HCT116 (cell line): ENCODE data around the gene ZNF367. TPM values are rescaled to one million over a fixed set of nuclear protein-coding genes. Genes with fewer than 3 reads are reported as not detected.

ENCODE experiments used
- ATAC-seq: fragments of 200-7000 bp; cut with Tn5 transposase; 2 replicates; pipeline ENCODE4 v1.9.1; 2020; ENCODE audit warnings: mild to moderate bottlenecking, moderate library complexity
- BruUV-seq: library from RNA; stranded (reverse); fragments of 400-500 nt; replicated peaks from 2 replicates; lab custom pipeline; 2021; lab: Mats Ljungman, UMichigan
- CTCF ChIA-PET: fragments of 300-600 bp; sonication (Branson Sonifier 250); formaldehyde crosslinking; loops from one replicate; lab custom pipeline; 2021; ENCODE audit warnings: antibody characterized with exemption; lab: Charles Lee
- POLR2A ChIA-PET: fragments of 300-600, 350-600 bp; sonication (Branson Sonifier 250); formaldehyde crosslinking; loops from one replicate; lab custom pipeline; 2021; ENCODE audit warnings: antibody characterized with exemption; lab: Charles Lee
- RAD21 ChIA-PET, 2 experiments: fragments of 300-600 bp; sonication (Branson Sonifier 250); formaldehyde crosslinking; loops; one replicate each; lab custom pipeline; 2023; ENCODE audit warnings: low total read pairs in 2 of 2; ENCODE audit not compliant: uncharacterized antibody in 2 of 2, unreplicated experiment in 2 of 2, low non-redundant PET in 1 of 2; lab: Charles Lee
- DNase-seq: peaks from one replicate; pipeline ENCODE4 v3.0.0-alpha.2; 2010; ENCODE audit warnings: low read depth, low spot score
- H2AFZ ChIP-seq: fragments of 200-600 bp; shearing (Covaris generic), sonication (generic); 2 replicates; pipeline ENCODE4 v1.6.1; 2017; ENCODE audit warnings: low read depth, mixed run types, mixed read lengths, antibody characterized with exemption, low read length; ENCODE audit not compliant: poor library complexity, severe bottlenecking
- H3K27ac ChIP-seq: 2 replicates; pipeline ENCODE4 v1.5.1; 2012; ENCODE audit warnings: low read depth, low read length
- H3K27me3 ChIP-seq: fragments of 200-600 bp; sonication (generic); 2 replicates; pipeline ENCODE4 v1.6.1; 2016; ENCODE audit warnings: mixed run types, low read length, mixed read lengths; ENCODE audit not compliant: insufficient read depth
- H3K36me3 ChIP-seq, 2 experiments: fragments of 200-500 bp in 1 of 2; fragments of 200-600 bp in 1 of 2; sonication (Bioruptor generic) in 1 of 2; sonication (generic) in 1 of 2; 2 replicates each; pipeline versions ENCODE4 v1.5.1 to v1.6.1; 2014 to 2016; ENCODE audit warnings: low read length in 2 of 2, inconsistent platforms in 1 of 2, mixed read lengths in 1 of 2, mixed run types in 1 of 2; ENCODE audit not compliant: insufficient read depth in 2 of 2, control insufficient read depth in 1 of 2
- H3K4me1 ChIP-seq, 2 experiments: fragments of 200-600 bp in 1 of 2; sonication (generic) in 1 of 2; 2 replicates each; pipeline versions ENCODE4 v1.5.1 to v1.6.1; 2012 to 2017; ENCODE audit warnings: low read length in 2 of 2, inconsistent platforms in 1 of 2, mild to moderate bottlenecking in 1 of 2, mixed read lengths in 1 of 2, mixed run types in 1 of 2, moderate library complexity in 1 of 2; ENCODE audit not compliant: insufficient read depth in 2 of 2, control insufficient read depth in 1 of 2
- H3K4me2 ChIP-seq: fragments of 200-600 bp; sonication (generic); 2 replicates; pipeline ENCODE4 v1.6.1; 2017; ENCODE audit warnings: mixed run types, low read length, mixed read lengths
- H3K4me3 ChIP-seq, 2 experiments: fragments of 200-600 bp in 1 of 2; sonication (generic) in 1 of 2; replicated peaks in 1 of 2; 2 replicates each; pipeline ENCODE4 v1.5.1; 2011 to 2016; ENCODE audit warnings: low read length in 2 of 2, control low read depth in 1 of 2, low read depth in 1 of 2, mild to moderate bottlenecking in 1 of 2, mixed read lengths in 1 of 2, mixed run types in 1 of 2
- H3K79me2 ChIP-seq: fragments of 200-600 bp; sonication (generic); 2 replicates; pipeline ENCODE4 v1.6.1; 2017; ENCODE audit warnings: mild to moderate bottlenecking, mixed run types, low read length, moderate library complexity, mixed read lengths; ENCODE audit not compliant: insufficient read depth
- H3K9ac ChIP-seq: fragments of 200-600 bp; sonication (generic); 2 replicates; pipeline ENCODE4 v1.6.1; 2016; ENCODE audit warnings: low read length, mixed read lengths
- H3K9me2 ChIP-seq: fragments of 200-600 bp; sonication (generic), shearing (Covaris generic); 2 replicates; pipeline ENCODE4 v1.6.1; 2017; ENCODE audit warnings: mixed run types, mild to moderate bottlenecking, moderate library complexity; ENCODE audit not compliant: insufficient read depth
- H3K9me3 ChIP-seq, 2 experiments: fragments of 200-500 bp in 1 of 2; fragments of 200-600 bp in 1 of 2; sonication (Bioruptor generic) in 1 of 2; sonication (generic) in 1 of 2; 2 replicates each; pipeline ENCODE4 v1.6.1; 2014 to 2017; ENCODE audit warnings: low read length in 2 of 2, mixed read lengths in 2 of 2, inconsistent platforms in 1 of 2, low read depth in 1 of 2, mild to moderate bottlenecking in 1 of 2, mixed run types in 1 of 2, moderate library complexity in 1 of 2; ENCODE audit not compliant: control insufficient read depth in 1 of 2, insufficient read depth in 1 of 2
- H4K20me1 ChIP-seq: fragments of 200-600 bp; sonication (generic), shearing (Covaris generic); 2 replicates; pipeline ENCODE4 v1.6.1; 2017; ENCODE audit warnings: mixed run types, mild to moderate bottlenecking, moderate library complexity; ENCODE audit not compliant: insufficient read depth
- CEBPB ChIP-seq: IDR thresholded peaks from 2 replicates; pipeline ENCODE4 v1.6.1; 2012; ENCODE audit warnings: low read depth
- EGR1 ChIP-seq: IDR thresholded peaks from 2 replicates; pipeline ENCODE4 v1.6.1; 2012; ENCODE audit warnings: low read depth
- FOSL1 ChIP-seq: IDR thresholded peaks from 2 replicates; pipeline ENCODE4 v1.6.1; 2012; ENCODE audit warnings: low read depth
- JUND ChIP-seq: IDR thresholded peaks from 2 replicates; pipeline ENCODE4 v1.6.1; 2012
- SP1 ChIP-seq: IDR thresholded peaks from 2 replicates; pipeline ENCODE4 v1.6.1; 2012; ENCODE audit warnings: low read depth
- SRF ChIP-seq: IDR thresholded peaks from 2 replicates; pipeline ENCODE4 v1.6.1; 2012; ENCODE audit warnings: low read depth
- TCF7L2 ChIP-seq: IDR thresholded peaks from 2 replicates; pipeline ENCODE4 v1.7.0; 2011; ENCODE audit warnings: borderline replicate concordance, inconsistent platforms; ENCODE audit not compliant: insufficient read depth, insufficient read length; ENCODE audit errors: extremely low read depth
- ZFX ChIP-seq: fragments of 450-650 bp; IDR thresholded peaks from 2 replicates; pipeline ENCODE4 v1.6.1; 2017
- intact Hi-C: fragments of 100-400 bp; cut with micrococcal nuclease; formaldehyde crosslinking; loops from 2 replicates; pipeline ENCODE4 v1.10.0; 2022
- total RNA-seq: library from RNA; stranded (reverse); gene quantifications from one replicate; pipeline ENCODE4 v1.2.1, GENCODE V29; 2021; ENCODE audit not compliant: unreplicated experiment
- TF ChIP-seq, protein P1 (sequence below): IDR thresholded peaks from 2 replicates; pipeline ENCODE4 v1.6.1; 2012

Gene ZNF367
- total RNA-seq, 1 experiment from 2014 or later, result 18.1 TPM

DNA sequence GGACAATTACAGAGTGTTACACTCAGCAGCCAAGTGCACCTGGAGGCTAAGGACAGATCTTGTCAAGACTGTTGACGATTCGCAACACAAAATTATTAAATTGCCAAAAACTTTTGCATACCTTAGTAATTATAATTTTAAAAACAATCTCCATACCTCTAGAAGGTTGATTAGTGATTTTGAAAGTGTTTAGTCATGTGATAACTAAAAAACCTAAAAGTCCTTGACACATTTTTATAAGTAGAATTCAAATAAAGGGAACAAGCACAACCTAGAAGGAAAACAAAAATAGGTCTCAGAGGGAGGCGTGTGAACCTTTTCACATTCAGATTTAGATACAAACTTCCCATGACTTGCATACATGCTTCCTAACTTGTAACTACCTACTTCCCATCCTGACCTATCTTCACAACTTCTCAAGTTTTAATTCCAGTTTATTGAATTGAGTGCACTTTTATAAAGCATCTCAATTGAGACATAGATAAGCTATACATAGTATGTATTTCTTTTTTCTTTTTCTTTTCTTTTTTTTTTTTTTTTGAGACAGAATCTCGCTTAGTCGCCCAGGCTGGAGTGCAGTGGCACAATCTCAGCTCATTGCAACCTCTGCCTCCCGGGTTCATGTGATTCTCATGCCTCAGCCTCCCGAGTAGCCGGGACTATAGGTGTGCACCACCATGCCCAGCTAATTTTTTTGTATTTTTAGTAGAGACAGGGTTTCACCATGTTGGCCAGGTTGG is 5.8 kb downstream of the ZNF367 start:
- Histone ChIP-seq H3K9me2 (no peaks in the 10 kb centered on the region), H3K27ac (no peak overlapping the region), H3K4me1 (peaks cover 2 to 10% of the 10 kb centered on the region in 2 experiments; a peak in 2 of 4 replicates), H3K4me2 (no peak overlapping the region), H4K20me1 (peaks cover 7% of the 10 kb centered on the region; the same call in 1 of the 2 replicates), H3K9me3 (no peaks in the 10 kb centered on the region), H3K27me3 (no peaks in the 10 kb centered on the region), H2AFZ (no peak overlapping the region), H3K36me3 (no peaks in the 10 kb centered on the region; a peak in 1 of 4 replicates), H3K79me2 (peaks cover 90% of the 10 kb centered on the region), H3K9ac (no peak overlapping the region), H3K4me3 (no peak overlapping the region)
- no peak for DNase-seq
- ATAC-seq, result no peak
- CTCF ChIA-PET, result no interaction called here
- no peak for TF ChIP-seq TCF7L2
- no peak for TF ChIP-seq SRF
- no peak for TF ChIP-seq ZFX
- no peak for TF ChIP-seq SP1
- no peak for TF ChIP-seq JUND
- no peak for TF ChIP-seq EGR1
- no peak for TF ChIP-seq CEBPB
- TF ChIP-seq, protein P1, sequence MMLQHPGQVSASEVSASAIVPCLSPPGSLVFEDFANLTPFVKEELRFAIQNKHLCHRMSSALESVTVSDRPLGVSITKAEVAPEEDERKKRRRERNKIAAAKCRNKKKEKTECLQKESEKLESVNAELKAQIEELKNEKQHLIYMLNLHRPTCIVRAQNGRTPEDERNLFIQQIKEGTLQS, result no peak
- no peak for TF ChIP-seq FOSL1
- POLR2A ChIA-PET, result no interaction called here
- RAD21 ChIA-PET, result interaction anchor here in 1 of 2 experiments (0.6 kb wide), 1 partner anchor 56 kb away, joined by 4 read pairs; no protein-coding TSS in a partner anchor
- BruUV-seq, result no TSS peak
- intact Hi-C loops, result loop anchor here (10.0 kb wide), 1 partner anchor 442 kb away; the partner anchor contains the start of gene ZNF782
